HG02943 (cell line): ENCODE data around the gene FAM20B.
"Not testable (repeated sequence)": the region's sequence is repeated elsewhere in the genome, so short reads cannot be mapped to it uniquely, and the experiment has no call there.

Source experiments
- ATAC-seq: cut with Tn5 transposase; IDR thresholded peaks from one replicate; pipeline ENCODE4 v1.9.1; 2021; ENCODE audit warnings: mild to moderate bottlenecking, low read depth, moderate library complexity; ENCODE audit not compliant: unreplicated experiment

FAM20B gene, protein sequence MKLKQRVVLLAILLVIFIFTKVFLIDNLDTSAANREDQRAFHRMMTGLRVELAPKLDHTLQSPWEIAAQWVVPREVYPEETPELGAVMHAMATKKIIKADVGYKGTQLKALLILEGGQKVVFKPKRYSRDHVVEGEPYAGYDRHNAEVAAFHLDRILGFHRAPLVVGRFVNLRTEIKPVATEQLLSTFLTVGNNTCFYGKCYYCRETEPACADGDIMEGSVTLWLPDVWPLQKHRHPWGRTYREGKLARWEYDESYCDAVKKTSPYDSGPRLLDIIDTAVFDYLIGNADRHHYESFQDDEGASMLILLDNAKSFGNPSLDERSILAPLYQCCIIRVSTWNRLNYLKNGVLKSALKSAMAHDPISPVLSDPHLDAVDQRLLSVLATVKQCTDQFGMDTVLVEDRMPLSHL

DNA sequence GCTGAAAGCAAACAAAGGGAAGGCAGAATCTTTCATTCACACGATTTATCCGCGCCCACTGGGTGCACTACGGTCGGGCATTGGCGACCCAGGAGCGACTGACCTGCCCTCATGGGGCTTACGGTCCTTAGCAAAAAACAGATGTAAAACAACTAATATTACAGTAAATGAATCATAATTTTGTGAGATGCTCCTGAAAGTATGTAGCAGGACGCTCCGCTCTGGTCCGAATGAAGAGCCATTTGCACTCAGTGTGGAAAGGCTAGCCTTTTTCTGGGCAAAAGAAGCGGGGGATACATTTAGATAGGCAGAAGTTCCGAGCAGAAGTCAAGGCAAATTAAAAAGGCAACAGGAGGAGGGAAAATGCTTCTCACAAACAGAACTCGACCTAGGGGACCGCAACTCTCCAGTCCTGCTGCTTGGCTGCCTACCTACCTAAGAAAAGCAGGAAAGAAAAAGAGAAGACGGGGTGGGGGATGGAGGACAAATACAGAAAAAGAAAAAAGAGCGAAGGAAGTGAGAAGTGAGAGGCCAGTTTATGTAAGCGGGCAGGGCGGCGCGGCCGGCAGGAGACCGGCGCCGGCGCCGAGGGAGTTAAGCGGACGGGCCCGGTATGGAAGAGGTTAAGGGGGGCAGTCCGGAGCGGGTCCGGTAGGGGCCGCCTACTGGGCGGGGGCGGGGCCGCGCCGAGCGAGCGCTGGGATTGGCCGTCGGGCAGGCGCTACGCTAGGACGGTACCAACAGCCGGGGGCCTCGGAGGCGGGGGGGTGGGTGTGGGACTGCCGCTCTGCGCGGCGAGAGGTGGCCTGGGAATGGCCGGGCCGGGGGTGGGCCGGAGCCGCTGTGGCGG is at the start of gene FAM20B:
Gene FAM20B (plus strand): TSS at position 770 of the 850 bp plus-strand sequence. CDS start 17,954 bp downstream, outside the sequence.
- peak; percentile 81 for ATAC-seq

DNA sequence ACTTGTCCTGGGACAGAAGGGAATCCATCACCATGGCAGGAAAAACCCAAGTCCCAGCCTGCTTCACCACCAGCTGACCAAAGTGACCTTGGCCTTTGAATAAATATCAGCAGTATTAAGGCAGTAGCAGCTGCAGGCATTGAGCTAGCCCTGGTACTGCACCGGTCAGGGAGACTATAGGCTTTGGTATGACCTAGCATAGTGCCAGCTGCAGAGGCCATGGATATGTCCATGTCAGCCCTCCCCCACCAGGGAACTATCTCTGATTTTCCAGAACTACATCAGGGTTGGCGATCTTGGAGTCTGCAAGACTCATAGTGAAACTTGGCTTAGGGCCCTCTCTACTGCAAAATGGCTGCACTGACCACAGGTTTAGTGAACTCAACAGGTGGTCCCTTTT is 49.2 kb upstream of the FAM20B start:
- no peak for ATAC-seq

DNA sequence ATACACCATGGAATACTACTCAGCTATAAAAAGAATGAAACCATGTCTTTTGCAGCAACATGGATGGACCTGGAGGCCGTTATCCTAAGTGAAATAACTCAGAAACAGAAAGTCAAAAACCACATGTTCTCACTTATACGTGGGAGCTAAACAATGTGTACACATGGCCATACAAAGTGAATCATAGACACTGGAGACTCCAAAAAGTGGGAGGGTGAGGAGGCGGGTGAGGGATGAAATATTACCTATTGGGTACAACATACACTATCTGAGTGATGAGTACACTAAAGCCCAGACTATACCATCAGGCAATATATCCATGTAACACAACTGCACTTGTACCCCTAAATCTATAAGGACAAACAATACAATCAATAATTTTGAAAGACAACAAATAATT is 39.5 kb upstream of the FAM20B start:
- no peak for ATAC-seq

DNA sequence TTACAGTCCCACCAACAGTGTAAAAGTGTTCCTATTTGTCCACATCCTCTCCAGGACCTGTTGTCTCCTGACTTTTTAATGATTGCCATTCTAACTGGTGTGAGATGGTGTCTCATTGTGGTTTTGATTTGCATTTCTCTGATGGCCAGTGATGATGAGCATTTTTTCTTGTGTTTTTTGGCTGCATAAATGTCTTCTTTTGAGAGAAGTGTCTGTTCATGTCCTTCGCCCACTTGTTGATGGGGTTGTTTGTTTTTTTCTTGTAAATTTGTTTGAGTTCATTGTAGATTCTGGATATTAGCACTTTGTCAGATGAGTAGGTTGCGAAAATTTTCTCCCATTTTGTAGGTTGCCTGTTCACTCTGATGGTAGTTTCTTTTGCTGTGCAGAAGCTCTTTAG is 37.5 kb upstream of the FAM20B start:
- ATAC-seq, result not testable (repeated sequence)

DNA sequence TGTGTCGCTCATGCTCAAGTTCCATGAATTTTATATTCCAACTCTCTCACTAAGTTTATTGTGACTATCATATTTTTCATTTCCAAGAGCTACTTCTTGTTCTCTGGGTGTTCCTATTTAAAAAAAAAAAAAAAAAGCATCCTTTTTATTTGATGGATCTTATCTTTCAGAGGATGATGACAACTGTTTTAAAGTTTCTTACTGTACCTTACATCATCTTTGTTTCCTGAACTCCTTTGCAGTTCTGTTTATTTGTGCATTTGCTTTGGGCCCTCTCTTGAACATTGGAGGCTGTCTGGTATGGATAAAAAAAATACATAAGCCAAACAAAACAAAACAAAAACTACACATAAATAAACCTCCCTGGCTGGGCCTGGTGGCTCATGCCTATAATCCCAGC is 32.1 kb upstream of the FAM20B start:
- ATAC-seq, result no peak

DNA sequence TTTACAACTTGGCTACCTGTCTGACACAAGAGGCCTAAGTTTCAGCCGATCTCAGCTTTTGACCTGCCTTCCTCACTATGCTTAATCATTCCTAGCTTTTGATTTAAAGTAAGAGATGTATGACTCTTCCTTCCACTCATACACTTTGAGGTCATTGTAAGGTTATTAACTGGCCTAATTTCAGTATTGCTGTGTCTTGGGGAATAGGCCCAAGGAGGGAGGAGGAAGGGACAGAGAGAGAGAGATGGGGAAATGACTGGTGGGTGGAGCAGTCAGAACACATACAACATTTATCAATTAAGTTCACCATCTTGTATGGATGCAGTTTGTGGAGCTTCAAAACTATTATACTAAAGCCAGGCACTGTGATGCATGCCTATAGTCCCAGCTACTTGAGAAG is 28.3 kb upstream of the FAM20B start:
- no peak for ATAC-seq

DNA sequence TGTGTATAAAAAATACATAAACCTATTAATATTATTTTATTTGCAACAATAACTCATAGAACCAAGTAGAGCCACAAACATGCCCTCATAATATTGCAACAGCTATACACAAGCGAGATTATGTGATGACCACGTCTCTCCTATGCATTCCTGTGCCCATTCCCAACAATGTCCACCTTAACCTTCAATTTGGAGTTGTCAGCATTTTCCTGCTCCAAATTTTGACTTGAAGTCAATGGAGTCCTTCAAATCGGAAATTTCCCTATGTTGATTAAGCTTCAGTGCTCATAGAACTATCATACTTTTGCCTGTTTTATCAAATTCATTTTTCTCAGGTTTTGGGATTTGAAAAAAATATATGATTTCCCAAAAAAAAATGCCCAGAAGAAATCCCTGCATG is 27.4 kb upstream of the FAM20B start:
- ATAC-seq, result no peak

DNA sequence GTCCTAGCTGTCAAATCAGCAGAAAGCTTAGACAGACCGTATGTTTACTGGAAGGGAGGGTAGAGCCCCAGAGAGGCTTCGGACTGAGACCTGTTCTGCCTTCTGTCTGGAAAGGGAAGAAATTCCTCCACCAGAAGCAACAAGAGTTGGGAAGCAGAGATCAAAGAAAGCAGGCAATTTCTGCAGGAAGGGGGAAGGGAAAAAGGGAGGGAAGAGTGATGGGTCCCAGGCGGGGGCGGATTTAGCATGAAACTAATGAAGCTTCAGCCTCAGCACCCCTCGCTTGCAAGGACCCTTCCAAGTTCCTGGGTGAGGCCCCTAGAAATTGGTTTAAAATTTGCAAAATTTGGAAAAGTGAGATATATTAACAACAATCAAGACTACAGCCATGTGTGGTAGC is 26.6 kb upstream of the FAM20B start:
- no peak for ATAC-seq

DNA sequence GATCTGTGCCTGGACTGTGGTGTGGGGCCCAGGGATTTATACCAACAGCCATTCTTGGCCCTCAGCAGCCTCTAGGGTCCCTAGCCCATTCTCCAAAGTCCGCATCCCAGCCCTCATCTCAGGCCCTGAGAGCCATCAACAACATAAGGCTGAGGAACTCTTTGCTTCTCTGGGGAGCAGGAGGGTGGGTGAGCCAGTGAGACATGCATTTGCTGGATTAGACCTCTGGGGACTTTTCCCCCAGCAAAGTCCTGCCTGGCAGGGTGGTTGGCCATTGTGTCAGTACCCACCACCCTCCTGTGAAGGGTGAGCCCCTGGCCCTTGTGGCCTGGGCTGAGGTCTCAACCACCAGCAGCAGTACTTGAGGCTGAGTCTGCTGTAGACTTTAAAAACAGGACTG is 24.2 kb upstream of the FAM20B start:
- ATAC-seq, result no peak

DNA sequence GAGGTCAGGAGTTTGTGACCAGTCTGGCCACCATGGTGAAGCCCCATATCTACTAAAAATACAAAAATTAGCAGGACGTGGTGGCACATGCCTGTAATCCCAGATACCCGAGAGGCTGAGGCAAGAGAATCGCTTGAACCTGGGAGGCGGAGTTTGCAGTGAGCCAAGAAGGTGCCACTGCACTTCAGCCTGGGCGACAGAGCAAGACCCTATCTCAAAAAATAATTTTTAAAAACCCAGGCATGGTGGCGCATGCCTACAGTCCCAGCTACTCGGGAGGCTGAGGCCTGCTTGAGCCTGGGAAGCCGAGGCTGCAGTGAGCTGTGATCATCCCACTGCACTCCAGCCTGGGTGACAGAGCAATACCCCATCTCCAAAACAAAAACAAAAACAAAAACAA is 23.6 kb upstream of the FAM20B start:
- not testable (repeated sequence) for ATAC-seq

DNA sequence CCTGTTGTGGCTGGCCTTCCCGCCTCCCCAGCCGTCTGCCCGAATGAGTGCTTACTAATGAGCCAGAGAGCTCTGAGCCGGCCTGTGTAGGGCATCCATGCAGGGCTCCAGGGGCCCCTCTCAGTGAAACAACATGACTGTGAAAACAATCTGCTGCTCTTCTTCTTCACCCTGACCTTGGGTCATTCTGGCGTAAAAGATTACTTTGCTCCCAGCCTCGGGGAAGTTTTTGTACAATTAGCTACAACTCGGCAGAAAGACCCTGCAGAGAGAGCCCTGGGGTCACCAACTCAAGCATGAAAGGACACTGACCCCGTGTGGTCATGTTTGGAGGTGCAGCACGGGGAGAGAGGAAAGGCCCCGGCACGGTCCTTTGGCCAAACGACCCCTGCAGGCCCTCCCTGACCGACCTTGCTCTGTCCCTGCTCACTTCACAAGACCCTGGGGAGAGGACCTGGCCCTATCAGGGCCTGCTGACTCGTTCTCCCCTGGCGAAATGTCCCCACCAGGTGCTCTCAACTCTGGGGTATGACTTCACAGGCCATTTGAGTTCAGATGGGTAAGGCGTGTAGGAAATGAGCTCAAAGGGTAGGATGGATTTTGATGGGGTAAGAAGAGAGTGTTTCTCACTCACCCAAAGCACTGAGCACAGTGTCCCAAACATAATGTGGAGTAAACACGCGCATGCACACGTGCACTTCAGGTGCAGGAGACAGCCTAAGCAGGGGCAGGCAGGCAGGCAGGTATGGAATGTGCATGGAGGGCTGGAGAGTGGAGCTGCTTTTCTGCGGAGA is 22.9 kb upstream of the FAM20B start:
- ATAC-seq, result peak; percentile 83

DNA sequence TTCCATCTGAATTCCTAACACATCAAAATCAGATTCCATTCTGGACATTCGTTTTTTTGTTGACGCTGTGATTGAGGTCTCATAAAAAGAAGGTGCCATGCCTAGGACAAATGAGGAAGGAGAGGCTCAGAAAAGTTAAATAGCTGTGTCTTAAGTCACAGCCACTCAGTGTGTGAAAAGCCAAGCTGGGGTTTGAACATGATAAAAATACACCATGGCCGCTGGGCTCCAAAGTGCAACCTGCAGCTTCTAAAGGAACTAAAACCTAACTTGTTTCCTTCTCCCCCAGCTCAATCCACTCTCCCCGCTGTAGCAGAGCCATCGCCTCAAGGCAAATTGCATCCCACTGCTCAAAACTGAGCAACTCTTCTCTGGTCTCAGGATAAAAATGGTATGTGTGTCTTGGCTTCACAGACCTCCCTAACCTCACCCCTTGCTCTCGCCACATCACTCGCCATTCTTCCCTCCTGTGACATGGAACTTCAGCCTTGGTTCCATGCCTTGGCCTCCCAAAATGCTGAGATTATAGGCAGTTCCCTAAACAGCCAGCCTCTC is 22.1 kb upstream of the FAM20B start:
- no peak for ATAC-seq

DNA sequence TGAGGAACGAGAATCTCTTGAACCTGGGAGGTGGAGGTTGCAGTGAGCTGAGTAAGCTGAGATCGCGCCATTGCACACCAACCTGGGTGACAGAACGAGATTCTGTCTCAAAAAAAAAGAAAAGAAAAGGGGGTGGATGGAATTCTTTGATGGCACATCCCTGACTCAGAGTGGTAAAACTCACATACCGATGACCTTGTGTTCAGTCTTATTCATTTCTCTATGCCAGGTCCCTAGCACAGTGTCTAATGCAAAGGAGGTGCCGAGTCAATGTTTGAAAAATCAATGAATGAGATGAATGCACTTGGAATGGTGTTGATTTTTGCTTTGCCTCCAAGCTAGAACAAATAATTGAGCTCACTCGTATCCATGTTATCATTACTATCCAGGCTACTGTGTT is 18.5 kb upstream of the FAM20B start:
- ATAC-seq, result no peak

DNA sequence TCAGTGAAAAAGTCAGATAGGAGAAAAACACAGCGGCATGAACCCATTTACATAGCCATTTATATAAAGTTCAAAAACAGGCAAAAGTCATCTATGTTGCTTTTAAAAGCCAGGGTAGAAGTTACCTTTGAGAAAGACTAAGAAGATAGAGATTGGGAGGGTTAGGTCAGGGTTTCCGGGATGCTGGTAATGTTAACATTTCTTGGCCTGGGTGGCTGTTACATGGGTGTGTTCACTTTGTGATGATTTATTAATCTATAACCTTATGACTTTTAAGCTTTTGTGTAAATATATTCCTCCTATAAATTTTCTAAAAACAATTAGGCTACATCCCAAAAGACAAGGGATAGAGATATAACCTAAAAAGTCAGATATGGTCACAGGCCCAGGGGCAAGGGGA is 15.0 kb upstream of the FAM20B start:
- no peak for ATAC-seq

DNA sequence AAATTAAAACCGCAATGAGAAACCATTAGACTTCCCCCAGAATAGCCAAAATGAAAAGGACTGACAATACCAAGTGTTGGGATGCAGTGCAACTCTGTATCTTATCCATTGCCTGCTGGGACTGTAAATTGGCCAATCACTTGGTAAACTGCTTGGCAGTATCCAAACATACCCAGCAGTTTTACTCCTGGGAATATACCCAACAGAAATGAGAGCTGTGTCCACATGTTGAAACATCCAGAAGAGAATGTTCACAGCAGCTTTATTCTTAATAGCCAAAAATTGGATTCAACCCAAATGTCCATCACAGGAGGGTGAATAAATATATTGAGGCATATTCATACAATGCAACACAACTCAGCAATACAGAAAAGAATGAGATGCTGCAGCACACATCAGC is 13.7 kb upstream of the FAM20B start:
- no peak for ATAC-seq

DNA sequence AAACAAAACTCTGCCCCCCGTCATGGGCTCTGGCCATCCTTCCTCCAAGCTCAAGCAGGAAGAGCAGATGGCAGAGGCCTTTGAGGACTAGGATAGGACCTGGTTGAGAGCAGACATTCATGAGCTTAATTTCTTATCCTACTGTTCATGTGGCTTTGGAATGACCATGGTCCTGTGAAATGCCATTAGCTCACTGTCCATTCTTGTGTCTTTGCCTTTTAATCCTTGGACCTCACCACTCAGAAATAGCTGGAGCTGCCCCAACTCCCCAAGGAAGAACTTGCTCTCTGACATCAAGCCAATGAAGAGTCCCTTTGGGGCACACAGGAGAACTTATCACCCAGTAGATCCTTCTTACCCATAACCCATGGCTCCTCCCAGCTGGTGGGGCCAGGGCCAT is 11.6 kb upstream of the FAM20B start:
- ATAC-seq, result no peak

DNA sequence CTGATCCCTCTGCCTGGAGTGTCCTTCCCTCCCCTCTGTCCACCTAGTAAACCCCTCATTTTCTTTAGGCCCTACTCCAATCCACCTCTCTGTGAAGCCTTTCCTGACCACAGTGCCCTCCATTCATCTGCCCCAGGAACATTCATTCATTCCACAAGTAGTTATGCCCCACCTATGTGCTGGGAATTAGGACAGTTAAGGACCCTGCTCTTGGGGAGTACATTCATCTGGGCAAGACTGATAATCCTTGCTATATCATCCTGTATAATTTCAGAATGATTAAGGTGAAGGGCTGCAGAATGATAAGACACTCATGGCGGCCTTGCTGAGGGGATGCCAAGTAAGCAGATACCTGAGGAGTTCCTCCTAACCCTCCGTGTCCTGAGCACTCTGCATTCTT is 10.3 kb upstream of the FAM20B start:
- no peak for ATAC-seq

DNA sequence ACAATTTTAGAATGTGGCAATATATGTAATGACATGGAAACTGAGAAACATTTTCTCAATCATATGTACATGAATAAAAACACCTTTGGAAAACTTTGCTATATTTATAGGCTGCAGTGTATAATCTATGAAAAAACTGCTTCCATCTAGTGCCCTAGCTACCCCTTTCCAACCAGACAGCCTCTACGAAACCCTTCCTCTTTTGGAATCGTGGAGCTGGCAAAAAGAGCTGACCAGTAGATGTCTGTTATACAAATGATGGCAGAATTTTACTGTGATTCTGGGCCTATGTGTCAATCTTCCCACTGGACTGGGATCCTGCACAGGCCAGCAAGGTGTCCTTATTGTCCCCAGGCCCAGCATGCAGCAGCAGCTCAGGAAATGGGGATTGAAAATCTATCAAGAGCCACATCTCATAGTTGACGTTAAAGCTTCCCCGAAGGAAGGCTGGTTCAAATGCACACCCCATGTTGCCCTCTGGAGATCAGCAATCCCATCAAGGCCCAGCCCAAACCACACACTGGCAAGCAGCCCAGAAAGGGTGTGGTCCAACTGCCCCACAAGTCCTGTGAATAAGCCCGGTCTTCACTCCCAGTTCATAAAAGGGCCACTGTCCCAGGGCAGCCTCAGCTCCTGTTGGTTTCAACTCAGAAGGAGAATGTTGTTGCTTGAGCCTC is 8.8 kb upstream of the FAM20B start:
- no peak for ATAC-seq

DNA sequence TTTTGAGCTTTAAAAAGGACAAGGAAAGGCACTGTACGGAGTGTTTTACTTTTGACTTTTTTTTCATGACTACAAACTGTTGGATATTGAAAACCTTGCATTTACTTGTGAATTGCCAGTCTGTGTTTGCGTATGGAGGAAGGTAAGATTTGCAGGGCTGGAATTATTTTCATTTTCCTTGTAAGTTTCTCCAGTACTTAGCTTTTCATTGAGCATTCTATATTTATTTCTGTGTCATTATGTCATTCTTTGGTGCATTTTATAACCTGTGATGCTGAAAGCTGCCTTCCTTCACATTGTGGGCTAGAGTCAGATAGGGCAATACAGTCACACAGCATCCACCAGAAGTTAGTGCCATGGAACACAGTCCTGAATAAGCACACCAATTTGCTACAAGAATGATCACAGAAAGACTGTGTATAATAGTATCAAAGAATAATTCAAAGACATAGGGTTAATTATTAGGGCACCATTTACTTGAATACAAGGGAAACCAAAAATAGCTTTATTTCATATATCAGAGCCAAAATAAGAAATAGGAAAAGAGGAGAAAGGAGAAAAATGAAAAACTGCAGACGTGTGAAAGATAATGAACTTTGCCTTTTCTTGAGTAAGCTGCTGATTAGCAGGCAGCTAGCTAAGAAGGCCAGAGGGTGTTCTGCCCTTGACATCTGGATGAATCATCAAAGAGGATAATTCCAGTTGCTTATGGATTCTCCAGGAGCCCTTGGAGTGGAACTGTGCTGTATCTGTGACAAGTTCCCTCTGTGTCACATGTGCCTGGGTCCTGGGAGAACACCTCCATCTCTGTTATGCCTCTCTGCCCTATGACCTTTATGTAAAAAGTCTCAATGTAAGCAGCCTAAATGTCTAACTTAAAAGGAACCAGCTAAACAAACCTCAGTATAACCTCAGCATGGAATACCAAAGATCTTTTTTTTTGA is 8.0 kb upstream of the FAM20B start:
- ATAC-seq, result no peak
